RWPE1 (cell line): ENCODE measurements around the gene KRT78.

Source experiments
- CTCF ChIA-PET: fragments of 350-600 bp; sonication (Branson Sonifier 250); formaldehyde crosslinking; extraction: SDS; loops from one replicate; lab custom pipeline; 2021; lab: Yijun Ruan, JAX
- POLR2A ChIA-PET: fragments of 400-600 bp; formaldehyde crosslinking; extraction: SDS; loops from one replicate; lab custom pipeline; 2020; ENCODE audit warnings: antibody characterized with exemption; ENCODE audit not compliant: low non-redundant PET; lab: Yijun Ruan, JAX
- DNase-seq: peaks from one replicate; pipeline ENCODE4 v3.0.0; 2012; ENCODE audit warnings: low spot score
- H3K27ac ChIP-seq: fragments of 450-650 bp; 2 replicates; pipeline ENCODE4 v1.5.1; 2017
- CTCF ChIP-seq: fragments of 450-650 bp; conservative IDR thresholded peaks from 2 replicates; pipeline ENCODE4 v1.5.1; 2017; ENCODE audit warnings: low read depth, mild to moderate bottlenecking

KRT78 gene

GRCh38 chr12:52844386-52844785 lies 4.4 kb downstream of the KRT78 start:
- TF ChIP-seq CTCF = no peak
- no peak for DNase-seq
- ChIA-PET POLR2A (no interaction called here), CTCF (no interaction called here)
- H3K27ac ChIP-seq = no peak overlapping the region

GRCh38 chr12:52839436-52840105 lies 9.2 kb downstream of the KRT78 start:
- CTCF ChIA-PET = no interaction called here
- TF ChIP-seq CTCF = no peak
- H3K27ac ChIP-seq = no peak overlapping the region
- POLR2A ChIA-PET = no interaction called here
- DNase-seq = no peak

DNA sequence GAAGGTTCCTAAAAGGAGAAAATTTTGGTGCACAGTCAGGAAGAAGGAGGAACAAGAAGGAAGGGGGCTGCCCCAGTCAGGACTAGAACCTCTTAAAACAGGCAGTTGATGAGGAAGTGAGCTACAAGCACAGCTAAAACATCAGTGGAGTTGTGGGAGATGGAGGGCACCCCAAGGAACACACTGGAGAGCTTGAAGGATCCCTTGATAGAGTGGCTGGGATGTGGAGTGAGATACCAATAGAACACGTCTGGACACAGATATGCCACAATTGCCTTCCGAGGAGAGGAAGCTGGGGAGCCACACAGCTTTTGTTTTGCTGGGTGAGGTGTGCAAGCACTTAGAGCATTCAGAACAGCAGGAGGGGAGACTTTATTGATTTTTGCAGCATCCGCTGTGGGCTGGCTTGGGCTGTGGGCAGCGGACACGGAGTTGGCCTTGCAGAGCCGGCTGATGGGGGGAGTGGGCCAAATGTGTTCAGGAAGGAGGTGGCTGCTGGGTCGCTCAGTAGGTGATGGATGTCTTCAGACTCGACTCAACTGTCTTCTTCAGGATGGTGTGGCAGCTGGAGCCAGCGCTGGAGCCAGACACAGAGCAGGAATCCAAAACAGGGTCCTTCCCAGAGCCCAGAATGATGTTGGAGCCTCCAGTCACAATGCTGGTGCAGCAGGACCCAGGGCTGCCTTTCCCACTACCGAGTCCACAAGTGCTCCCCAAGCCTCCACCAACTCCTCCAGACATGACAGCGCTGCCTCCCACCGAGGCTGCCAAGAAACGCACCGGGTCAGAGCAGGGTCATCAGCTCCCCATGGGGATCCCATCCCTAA lies 10.0 kb downstream of the KRT78 start:
- no peak for DNase-seq
- ChIA-PET POLR2A (interaction anchor here (0.6 kb wide), 1 partner anchor 1143 kb away, joined by 3 read pairs; no protein-coding TSS in a partner anchor), CTCF (interaction anchor here (0.5 kb wide), 1 partner anchor 459 kb away, joined by 3 read pairs; no protein-coding TSS in a partner anchor)
- no peak overlapping the region for H3K27ac ChIP-seq
- TF ChIP-seq CTCF = no peak

GRCh38 chr12:52837781-52838608 lies 10.8 kb downstream of the KRT78 start:
- H3K27ac ChIP-seq = no peak overlapping the region
- POLR2A ChIA-PET = no interaction called here
- CTCF ChIA-PET = interaction anchor here (0.5 to 0.7 kb wide), 2 partner anchors 33 to 458 kb away, joined by 3 read pairs; no protein-coding TSS in a partner anchor
- no peak for DNase-seq
- no peak for TF ChIP-seq CTCF

GRCh38 chr12:52837413-52837741 lies 11.4 kb downstream of the KRT78 start:
- ChIA-PET POLR2A (no interaction called here), CTCF (interaction anchor here (0.7 kb wide), 1 partner anchor 33 kb away, joined by 3 read pairs; no protein-coding TSS in a partner anchor)
- peak; percentile 70 for DNase-seq
- TF ChIP-seq CTCF = no peak
- H3K27ac ChIP-seq = no peak overlapping the region
